ENCODE data around the gene IQCH. TPM values are rescaled to one million over a fixed set of nuclear protein-coding genes. Genes with fewer than 3 reads are reported as not detected.
"Not testable (repeated sequence)": the region's sequence is repeated elsewhere in the genome, so short reads cannot be mapped to it uniquely, and the experiment has no call there.

The IQCH gene
- total and polyA plus RNA-seq, 9 of the 15 experiments (the other 6 are each of a cell fraction or from before 2014, with no cell fraction given): 1.8 to 3.9 (median 2.7) TPM

GRCh38 chr15:67453703-67454102, 199.1 kb downstream of the IQCH start:
- H4K20me1 ChIP-seq (replicated peaks; ENCODE audit: control insufficient read depth, insufficient read depth, low read length); POLR2A ChIA-PET; H3K36me3 ChIP-seq (ENCODE audit: control insufficient read depth, insufficient read depth, low read length); H3K9me3 ChIP-seq (replicated peaks; ENCODE audit: control insufficient read depth, insufficient read depth, low read depth, low read length); FAIRE-seq; H3K9me1 ChIP-seq (ENCODE audit: control insufficient read depth, insufficient read depth, low read length); H3K4me3 ChIP-seq; DNase-seq (ENCODE audit: extremely low read depth in 1 of 4, low spot score in 3 of 4); H2AFZ ChIP-seq (ENCODE audit: low read depth, low read length); H3K27me3 ChIP-seq (ENCODE audit: control insufficient read depth in 2 of 2, insufficient read depth in 2 of 2, low read length in 2 of 2); H3K4me1 ChIP-seq (replicated peaks in 1 of 2; ENCODE audit: control insufficient read depth in 2 of 2, insufficient read depth in 2 of 2, low read length in 2 of 2); H3K4me2 ChIP-seq (ENCODE audit: insufficient read depth, low read length); in situ Hi-C loops (cut with MboI); H3K27ac ChIP-seq (ENCODE audit: extremely low read depth, low read depth, low read length); H3K9ac ChIP-seq (ENCODE audit: insufficient read depth in 1 of 2, low read depth in 2 of 2, low read length in 2 of 2); H3K79me2 ChIP-seq (ENCODE audit: control insufficient read depth, insufficient read depth, low read length); ATAC-seq; BruUV-seq (replicated peaks): not testable (repeated sequence)
- TF ChIP-seq, protein P1, sequence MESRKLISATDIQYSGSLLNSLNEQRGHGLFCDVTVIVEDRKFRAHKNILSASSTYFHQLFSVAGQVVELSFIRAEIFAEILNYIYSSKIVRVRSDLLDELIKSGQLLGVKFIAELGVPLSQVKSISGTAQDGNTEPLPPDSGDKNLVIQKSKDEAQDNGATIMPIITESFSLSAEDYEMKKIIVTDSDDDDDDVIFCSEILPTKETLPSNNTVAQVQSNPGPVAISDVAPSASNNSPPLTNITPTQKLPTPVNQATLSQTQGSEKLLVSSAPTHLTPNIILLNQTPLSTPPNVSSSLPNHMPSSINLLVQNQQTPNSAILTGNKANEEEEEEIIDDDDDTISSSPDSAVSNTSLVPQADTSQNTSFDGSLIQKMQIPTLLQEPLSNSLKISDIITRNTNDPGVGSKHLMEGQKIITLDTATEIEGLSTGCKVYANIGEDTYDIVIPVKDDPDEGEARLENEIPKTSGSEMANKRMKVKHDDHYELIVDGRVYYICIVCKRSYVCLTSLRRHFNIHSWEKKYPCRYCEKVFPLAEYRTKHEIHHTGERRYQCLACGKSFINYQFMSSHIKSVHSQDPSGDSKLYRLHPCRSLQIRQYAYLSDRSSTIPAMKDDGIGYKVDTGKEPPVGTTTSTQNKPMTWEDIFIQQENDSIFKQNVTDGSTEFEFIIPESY (CRISPR knock-in tag; IDR thresholded peaks at IDR 0.05): 0 out of 2 replicates have a peak, but pooled peaks have one; percentile 14
- CTCF ChIA-PET (ENCODE audit: low intra/inter-chr PET ratio): interaction anchor here (0.6 kb wide), 1 partner anchor 382 kb away, joined by 3 read pairs; no protein-coding TSS in a partner anchor
- intact Hi-C loops (cut with micrococcal nuclease): loop anchor here (10.0 kb wide), 1 partner anchor 281 kb away; no protein-coding TSS in a partner anchor
- WGBS (ENCODE audit: insufficient coverage, low coverage, missing lambda C conversion rate): 48% methylated on average over 11 of the region's 11 CpGs

All from K562 (cell line).